Caco-2 (cell line): ENCODE measurements around the gene PDK2. TPM values are rescaled to one million over a fixed set of nuclear protein-coding genes. Genes with fewer than 3 reads are reported as not detected.

Experiments
- BruUV-seq: library from RNA; stranded (reverse); fragments of 400-500 nt; replicated peaks from 2 replicates; lab custom pipeline; 2021; lab: Mats Ljungman, UMichigan
- CTCF ChIA-PET: fragments of 300-600 bp; sonication (Branson Sonifier 250); formaldehyde crosslinking; loops from one replicate; lab custom pipeline; 2022; ENCODE audit warnings: antibody characterized with exemption; lab: Charles Lee
- POLR2A ChIA-PET: fragments of 300-600 bp; sonication (Branson Sonifier 250); formaldehyde crosslinking; loops from one replicate; lab custom pipeline; 2022; ENCODE audit warnings: antibody characterized with exemption; lab: Charles Lee
- DNase-seq, 2 experiments: peaks; one replicate each; pipeline versions ENCODE4 v3.0.0 to v3.0.0-alpha.2; 2020 to 2022
- H3K27me3 ChIP-seq: replicated peaks from 2 replicates; pipeline ENCODE4 v1.6.0; 2011; ENCODE audit warnings: low read length; ENCODE audit not compliant: control insufficient read depth, insufficient read depth
- H3K36me3 ChIP-seq: 2 replicates; pipeline ENCODE4 v1.5.1; 2011; ENCODE audit warnings: low read length; ENCODE audit not compliant: control insufficient read depth, insufficient read depth
- H3K4me1 ChIP-seq: fragments of 250-450 bp; sonication (Bioruptor Pico); 2 replicates; pipeline ENCODE4 v1.5.1; 2020; ENCODE audit warnings: mild to moderate bottlenecking
- H3K4me3 ChIP-seq: 2 replicates; pipeline ENCODE4 v1.5.1; 2011; ENCODE audit warnings: low read depth, mild to moderate bottlenecking, control low read depth, low read length
- H3K9me3 ChIP-seq: fragments of 250-450 bp; sonication (Bioruptor Pico); 2 replicates; pipeline ENCODE4 v1.5.1; 2020; ENCODE audit warnings: mild to moderate bottlenecking, moderate library complexity
- H3K27ac Mint-ChIP-seq: one replicate; pipeline ENCODE4 v1.8.0; 2022; ENCODE audit warnings: mixed read lengths; ENCODE audit not compliant: unreplicated experiment
- H3K27me3 Mint-ChIP-seq: one replicate; pipeline ENCODE4 v1.8.0; 2022; ENCODE audit warnings: mixed read lengths; ENCODE audit not compliant: insufficient read depth, unreplicated experiment
- H3K36me3 Mint-ChIP-seq: one replicate; pipeline ENCODE4 v1.8.0; 2022; ENCODE audit warnings: mild to moderate bottlenecking, mixed read lengths; ENCODE audit not compliant: insufficient read depth, unreplicated experiment
- H3K4me1 Mint-ChIP-seq: one replicate; pipeline ENCODE4 v1.8.0; 2022; ENCODE audit warnings: low read depth, mixed read lengths; ENCODE audit not compliant: unreplicated experiment
- H3K4me3 Mint-ChIP-seq: one replicate; pipeline ENCODE4 v1.8.0; 2022; ENCODE audit warnings: mild to moderate bottlenecking, moderate library complexity, mixed read lengths; ENCODE audit not compliant: unreplicated experiment
- H3K9me3 Mint-ChIP-seq: one replicate; pipeline ENCODE4 v1.8.0; 2022; ENCODE audit warnings: mixed read lengths; ENCODE audit not compliant: unreplicated experiment
- CTCF ChIP-seq, 2 experiments: fragments of 200-600 bp in 1 of 2; IDR thresholded peaks; 1 replicate in 1 of 2; 2 replicates in 1 of 2; pipeline versions ENCODE4 v1.5.1 to v1.8.0; 2011 to 2022; ENCODE audit warnings: antibody characterized with exemption in 1 of 2, control low read depth in 1 of 2, inconsistent platforms in 1 of 2, low read depth in 1 of 2, low read length in 1 of 2, mild to moderate bottlenecking in 1 of 2, moderate library complexity in 1 of 2; ENCODE audit not compliant: insufficient read depth in 1 of 2, severe bottlenecking in 1 of 2, unreplicated experiment in 1 of 2
- intact Hi-C: fragments of 100-400 bp; cut with micrococcal nuclease; formaldehyde crosslinking; loops from one replicate; pipeline ENCODE4 v1.10.0; 2022; ENCODE audit not compliant: unreplicated experiment
- total RNA-seq: library from RNA; stranded (reverse); gene quantifications from 2 replicates; pipeline ENCODE4 v1.2.3, GENCODE V29; 2022

Gene PDK2
- total RNA-seq, 1 experiment from 2014 or later = 10.5 TPM

- Mint-ChIP-seq H3K4me1 (no peaks in the 10 kb centered on the region), H3K36me3 (no peaks in the 10 kb centered on the region), H3K27ac (peak overlapping the region; percentile 49), H3K4me3 (no peak overlapping the region), H3K27me3 (no peaks in the 10 kb centered on the region), H3K9me3 (no peaks in the 10 kb centered on the region)
- intact Hi-C loops = no loop called here
- DNase-seq = peak; percentile 5 to 46
- Histone ChIP-seq H3K36me3 (no peaks in the 10 kb centered on the region), H3K9me3 (no peaks in the 10 kb centered on the region), H3K4me1 (peaks cover 24% of the 10 kb centered on the region), H3K27me3 (no peaks in the 10 kb centered on the region), H3K4me3 (no peak overlapping the region)
- TF ChIP-seq CTCF (IDR thresholded peaks at IDR 0.05; ENCODE audit: insufficient read depth in 1 of 2, low read depth in 1 of 2, low read length in 1 of 2, severe bottlenecking in 1 of 2, unreplicated experiment in 1 of 2) = no peak
- ChIA-PET CTCF (interaction anchor here (0.7 to 2.4 kb wide), 4 partner anchors 48 to 198 kb away, joined by 3 to 8 read pairs (median 6); no protein-coding TSS in a partner anchor), POLR2A (no interaction called here)
- no TSS peak for BruUV-seq
Observed at GRCh38 chr17:50113624-50114320, 18.6 kb downstream of the PDK2 start.

GRCh38 chr17:50114401-50114800 is 19.2 kb downstream of the PDK2 start:
- H3K4me3 Mint-ChIP-seq = no peak overlapping the region
- H3K27me3 ChIP-seq = no peaks in the 10 kb centered on the region
- intact Hi-C loops = no loop called here
- H3K4me1 ChIP-seq = peaks cover 24% of the 10 kb centered on the region
- ChIA-PET CTCF (interaction anchor here (0.7 to 1.6 kb wide), 13 partner anchors 9 to 351 kb away, joined by 3 to 8 read pairs (median 4); partner anchors contain the start of gene FAM117A), POLR2A (no interaction called here)
- no peaks in the 10 kb centered on the region for H3K9me3 Mint-ChIP-seq
- no TSS peak for BruUV-seq
- H3K27me3 Mint-ChIP-seq = no peaks in the 10 kb centered on the region
- H3K27ac Mint-ChIP-seq = no peak overlapping the region
- no peaks in the 10 kb centered on the region for H3K36me3 ChIP-seq
- H3K36me3 Mint-ChIP-seq = no peaks in the 10 kb centered on the region
- no peaks in the 10 kb centered on the region for H3K4me1 Mint-ChIP-seq
- peak; percentile 9 to 44 for DNase-seq
- no peaks in the 10 kb centered on the region for H3K9me3 ChIP-seq
- H3K4me3 ChIP-seq = no peak overlapping the region
- TF ChIP-seq CTCF (IDR thresholded peaks at IDR 0.05; ENCODE audit: insufficient read depth in 1 of 2, low read depth in 1 of 2, low read length in 1 of 2, severe bottlenecking in 1 of 2, unreplicated experiment in 1 of 2) = no peak

GRCh38 chr17:50114849-50115357 is 19.8 kb downstream of the PDK2 start:
- no peaks in the 10 kb centered on the region for H3K36me3 ChIP-seq
- no peaks in the 10 kb centered on the region for H3K9me3 Mint-ChIP-seq
- peak; percentile 63 to 69 for DNase-seq
- POLR2A ChIA-PET = no interaction called here
- H3K27ac Mint-ChIP-seq = no peak overlapping the region
- H3K9me3 ChIP-seq = no peaks in the 10 kb centered on the region
- peak; percentile 63 to 84 for TF ChIP-seq CTCF (IDR thresholded peaks at IDR 0.05; ENCODE audit: insufficient read depth in 1 of 2, low read depth in 1 of 2, low read length in 1 of 2, severe bottlenecking in 1 of 2, unreplicated experiment in 1 of 2)
- H3K4me3 Mint-ChIP-seq = no peak overlapping the region
- no peaks in the 10 kb centered on the region for H3K27me3 ChIP-seq
- H3K4me1 Mint-ChIP-seq = no peaks in the 10 kb centered on the region
- CTCF ChIA-PET = interaction anchor here (0.6 to 1.6 kb wide), 18 partner anchors 9 to 352 kb away, joined by 3 to 8 read pairs (median 4); partner anchors contain the start of gene FAM117A
- no peak overlapping the region for H3K4me3 ChIP-seq
- no TSS peak for BruUV-seq
- H3K4me1 ChIP-seq = peaks cover 24% of the 10 kb centered on the region
- intact Hi-C loops = loop anchor here (1.0 kb wide), 1 partner anchor 46 kb away; no protein-coding TSS in a partner anchor
- no peaks in the 10 kb centered on the region for H3K36me3 Mint-ChIP-seq
- H3K27me3 Mint-ChIP-seq = no peaks in the 10 kb centered on the region
